ENCODE measurements around the gene MYOM1. TPM values are rescaled to one million over a fixed set of nuclear protein-coding genes. Genes with fewer than 3 reads are reported as not detected.

The MYOM1 gene
- total and polyA plus RNA-seq, 12 donors: 94.4 to 1,558 (median 870) TPM

DNA sequence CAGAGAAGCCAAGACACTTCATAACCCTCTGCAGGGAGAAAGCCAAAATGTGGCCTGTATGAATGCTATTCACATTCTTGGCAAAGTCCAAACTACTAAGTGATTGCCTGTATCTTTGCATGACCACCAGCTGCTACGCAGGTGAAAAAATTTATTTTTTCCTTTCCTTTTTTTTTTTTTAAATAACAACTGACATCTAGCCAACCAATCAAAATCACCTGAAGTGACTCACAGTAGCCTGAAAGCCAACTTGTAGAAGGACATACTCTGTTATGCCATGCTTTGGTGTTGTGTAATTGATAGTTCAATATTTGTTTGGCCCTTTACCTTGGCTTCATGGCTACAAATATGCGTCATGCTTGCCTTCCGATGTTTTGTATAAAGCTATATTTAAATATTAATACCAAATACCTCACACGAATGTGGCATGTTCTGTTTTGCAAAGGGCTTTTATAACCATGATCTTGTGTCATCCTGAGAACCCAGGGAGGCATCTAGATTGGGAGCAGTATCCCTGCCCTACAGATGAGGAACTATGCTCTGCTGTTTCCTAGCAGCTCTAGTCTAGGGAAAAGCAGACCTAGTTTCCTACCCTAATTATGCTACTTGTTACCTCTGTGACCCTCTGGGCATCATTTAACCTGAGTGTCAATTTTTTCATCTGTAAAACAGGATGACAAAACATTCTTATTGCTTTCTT lies 102.1 kb downstream of the MYOM1 start:
- ATAC-seq (peak in 3 of 8 donors; percentile 26 to 47 (median 37)), DNase-seq (no peak)
- intact Hi-C loops (cut with DNase I): no loop called here
- Histone ChIP-seq H3K27ac (peak overlapping the region in 1 of 10 donors; percentile 29), H3K36me3 (peaks cover 0 to 93% (median 9%) of the 10 kb centered on the region in 9 donors), H3K4me1 (peaks cover 0 to 13% (median 0%) of the 10 kb centered on the region in 9 donors), H3K9me3 (no peaks in the 10 kb centered on the region), H3K4me3 (no peak overlapping the region), H3K27me3 (no peaks in the 10 kb centered on the region)
- TF ChIP-seq, protein P1, sequence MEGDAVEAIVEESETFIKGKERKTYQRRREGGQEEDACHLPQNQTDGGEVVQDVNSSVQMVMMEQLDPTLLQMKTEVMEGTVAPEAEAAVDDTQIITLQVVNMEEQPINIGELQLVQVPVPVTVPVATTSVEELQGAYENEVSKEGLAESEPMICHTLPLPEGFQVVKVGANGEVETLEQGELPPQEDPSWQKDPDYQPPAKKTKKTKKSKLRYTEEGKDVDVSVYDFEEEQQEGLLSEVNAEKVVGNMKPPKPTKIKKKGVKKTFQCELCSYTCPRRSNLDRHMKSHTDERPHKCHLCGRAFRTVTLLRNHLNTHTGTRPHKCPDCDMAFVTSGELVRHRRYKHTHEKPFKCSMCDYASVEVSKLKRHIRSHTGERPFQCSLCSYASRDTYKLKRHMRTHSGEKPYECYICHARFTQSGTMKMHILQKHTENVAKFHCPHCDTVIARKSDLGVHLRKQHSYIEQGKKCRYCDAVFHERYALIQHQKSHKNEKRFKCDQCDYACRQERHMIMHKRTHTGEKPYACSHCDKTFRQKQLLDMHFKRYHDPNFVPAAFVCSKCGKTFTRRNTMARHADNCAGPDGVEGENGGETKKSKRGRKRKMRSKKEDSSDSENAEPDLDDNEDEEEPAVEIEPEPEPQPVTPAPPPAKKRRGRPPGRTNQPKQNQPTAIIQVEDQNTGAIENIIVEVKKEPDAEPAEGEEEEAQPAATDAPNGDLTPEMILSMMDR (IDR thresholded peaks at IDR 0.05): no peak
- WGBS, 2 donors: 64 to 76% methylated on average over 4 of the region's 4 CpGs

DNA sequence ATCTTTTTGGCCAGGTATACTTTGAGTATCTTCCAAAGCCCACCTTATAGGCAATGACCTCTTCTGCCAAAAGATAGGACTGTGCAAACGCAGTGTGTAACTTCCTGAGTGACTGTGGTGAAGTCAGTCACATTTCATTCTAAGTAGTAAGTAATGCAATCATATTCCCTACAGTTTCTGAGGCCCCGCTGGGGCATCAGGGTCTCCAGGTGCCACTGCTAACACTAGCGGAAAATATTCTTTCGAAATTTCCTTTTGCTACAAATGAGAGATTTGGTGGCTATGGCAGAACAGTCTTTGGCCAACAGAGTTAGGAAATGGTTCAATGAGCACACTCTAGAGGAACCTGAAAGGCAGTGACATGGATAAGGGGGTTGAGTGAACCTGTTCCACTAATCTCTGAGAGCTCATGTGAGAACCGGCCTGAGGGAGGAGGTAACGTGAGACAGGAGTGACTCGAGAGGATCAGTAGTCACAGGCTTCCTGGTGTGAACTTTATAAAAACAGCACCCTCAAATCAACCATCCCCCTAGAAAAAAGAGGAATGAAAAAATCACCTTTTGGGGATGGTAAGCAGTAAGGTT lies 104.2 kb downstream of the MYOM1 start:
- DNase-seq (no peak), ATAC-seq (no peak)
- Histone ChIP-seq H3K27me3 (no peaks in the 10 kb centered on the region), H3K36me3 (peaks cover 0 to 95% (median 20%) of the 10 kb centered on the region in 9 donors), H3K4me3 (no peak overlapping the region), H3K27ac (no peak overlapping the region), H3K4me1 (peaks cover 0 to 13% (median 0%) of the 10 kb centered on the region in 9 donors), H3K9me3 (no peaks in the 10 kb centered on the region)
- intact Hi-C loops (cut with DNase I): no loop called here
- WGBS, 2 donors: 81% methylated on average over 7 of the region's 7 CpGs
- TF ChIP-seq, protein P1 (IDR thresholded peaks at IDR 0.05): no peak

DNA sequence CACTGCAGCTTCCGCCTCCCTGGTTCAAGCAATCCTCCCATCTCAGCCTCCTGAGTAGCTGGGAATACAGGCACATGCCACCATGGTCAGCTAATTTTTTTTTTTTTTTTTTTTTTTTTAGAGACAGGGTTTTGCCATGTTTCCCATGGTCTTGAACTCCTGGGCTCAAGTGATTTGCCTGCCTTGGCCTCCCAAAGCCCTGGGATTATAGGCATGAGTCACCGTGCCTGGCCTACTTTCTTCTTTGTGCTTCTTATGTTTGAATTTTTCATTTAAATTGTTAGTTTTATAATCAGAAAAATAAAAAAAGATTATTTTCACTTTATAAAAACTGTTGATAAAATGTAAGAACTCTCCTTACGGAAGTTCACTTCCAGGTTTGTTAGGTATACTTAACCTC lies 105.3 kb downstream of the MYOM1 start:
- no peak for DNase-seq
- Histone ChIP-seq H3K4me3 (no peak overlapping the region), H3K27me3 (no peaks in the 10 kb centered on the region), H3K9me3 (no peaks in the 10 kb centered on the region), H3K36me3 (peaks cover 0 to 95% (median 20%) of the 10 kb centered on the region in 9 donors), H3K4me1 (peaks cover 0 to 8% (median 0%) of the 10 kb centered on the region in 9 donors), H3K27ac (no peak overlapping the region)
- TF ChIP-seq, protein P1 (IDR thresholded peaks at IDR 0.05): no peak
- intact Hi-C loops (cut with DNase I): no loop called here
- 63 to 65% methylated on average over 3 of the region's 3 CpGs for WGBS, 2 donors
- no peak for ATAC-seq

DNA sequence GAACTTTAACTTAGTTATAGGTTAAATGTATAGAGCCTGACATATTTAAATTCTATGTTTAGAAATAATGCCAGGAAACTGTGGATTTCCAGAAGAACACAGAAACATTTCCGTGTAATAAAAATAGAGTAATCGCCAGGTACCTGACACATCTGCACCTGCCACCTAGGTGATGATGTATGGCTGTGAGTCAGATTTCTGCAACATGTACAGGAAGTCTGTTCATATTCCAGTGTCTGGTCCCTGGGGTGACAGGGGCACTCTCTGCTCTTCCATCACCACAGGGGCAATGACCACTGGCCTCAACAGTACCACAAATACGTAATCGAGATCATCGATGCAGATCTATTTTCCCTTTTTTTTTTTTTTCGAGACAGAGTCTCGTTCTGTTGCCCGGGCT lies 105.7 kb downstream of the MYOM1 start:
- H3K27ac ChIP-seq: no peak overlapping the region

More for the DNA sequence above, 105.7 kb downstream of the MYOM1 start:
- Histone ChIP-seq H3K27me3 (no peaks in the 10 kb centered on the region), H3K4me1 (peaks cover 0 to 8% (median 0%) of the 10 kb centered on the region in 9 donors), H3K36me3 (peaks cover 0 to 95% (median 20%) of the 10 kb centered on the region in 9 donors), H3K4me3 (no peak overlapping the region), H3K9me3 (no peaks in the 10 kb centered on the region)
- WGBS, 2 donors: 81 to 82% methylated on average over 8 of the region's 8 CpGs
- ATAC-seq (no peak), DNase-seq (no peak)
- intact Hi-C loops (cut with DNase I): no loop called here
- TF ChIP-seq, protein P1 (IDR thresholded peaks at IDR 0.05): no peak
